GM18519 (cell line): ENCODE results near the gene PLIN3.
"Not testable (repeated sequence)": the region's sequence is repeated elsewhere in the genome, so short reads cannot be mapped to it uniquely, and the experiment has no call there.

Experiments
- ATAC-seq: cut with Tn5 transposase; IDR thresholded peaks from one replicate; pipeline ENCODE4 v1.9.1; 2021; ENCODE audit warnings: mild to moderate bottlenecking, moderate library complexity; ENCODE audit not compliant: unreplicated experiment, low FRiP score

Gene PLIN3

GRCh38 chr19:4849019-4849418, 18.4 kb downstream of the PLIN3 start:
- ATAC-seq, result no peak

- no peak for ATAC-seq
These were observed 20.1 kb downstream of the PLIN3 start for GRCh38 chr19:4847190-4847973.

- not testable (repeated sequence) for ATAC-seq
These were observed 21.5 kb downstream of the PLIN3 start for GRCh38 chr19:4845975-4846374.

GRCh38 chr19:4844348-4845179, 22.9 kb downstream of the PLIN3 start:
- no peak for ATAC-seq

GRCh38 chr19:4843647-4843965, 23.9 kb downstream of the PLIN3 start:
- ATAC-seq, result no peak

GRCh38 chr19:4839192-4839591, 28.3 kb downstream of the PLIN3 start:
- ATAC-seq, result no peak

- ATAC-seq, result no peak
These were observed 34.7 kb downstream of the PLIN3 start for GRCh38 chr19:4832776-4833175.

GRCh38 chr19:4831979-4832340, 35.5 kb downstream of the PLIN3 start:
- ATAC-seq, result not testable (repeated sequence)

- ATAC-seq, result no peak
These were observed 36.0 kb downstream of the PLIN3 start, which contains the start of gene TICAM1 for GRCh38 chr19:4831304-4831978. TSS of gene TICAM1 (minus strand) at chr19:4831712. CDS start at chr19:4818377, 13,335 bp downstream.

GRCh38 chr19:4830768-4831265, 36.6 kb downstream of the PLIN3 start:
- ATAC-seq, result no peak

- no peak for ATAC-seq
These were observed 37.1 kb downstream of the PLIN3 start for GRCh38 chr19:4830332-4830731.

GRCh38 chr19:4829001-4829712, 38.3 kb downstream of the PLIN3 start:
- no peak for ATAC-seq

- ATAC-seq, result no peak
These were observed 43.9 kb downstream of the PLIN3 start for GRCh38 chr19:4823577-4823976.

GRCh38 chr19:4822354-4822753, 45.1 kb downstream of the PLIN3 start:
- ATAC-seq, result not testable (repeated sequence)

- no peak for ATAC-seq
These were observed 46.2 kb downstream of the PLIN3 start for GRCh38 chr19:4821265-4821664.

GRCh38 chr19:4817467-4818277, 49.8 kb downstream of the PLIN3 start:
- ATAC-seq, result no peak

GRCh38 chr19:4816950-4817278, 50.6 kb downstream of the PLIN3 start:
- no peak for ATAC-seq

- ATAC-seq, result no peak
These were observed 51.1 kb downstream of the PLIN3 start for GRCh38 chr19:4816202-4816949.
